ENCODE data around the gene CST9L. TPM values are rescaled to one million over a fixed set of nuclear protein-coding genes. Genes with fewer than 3 reads are reported as not detected.

The CST9L gene
- total RNA-seq, 1 donor from 2014 or later, result not detected

DNA sequence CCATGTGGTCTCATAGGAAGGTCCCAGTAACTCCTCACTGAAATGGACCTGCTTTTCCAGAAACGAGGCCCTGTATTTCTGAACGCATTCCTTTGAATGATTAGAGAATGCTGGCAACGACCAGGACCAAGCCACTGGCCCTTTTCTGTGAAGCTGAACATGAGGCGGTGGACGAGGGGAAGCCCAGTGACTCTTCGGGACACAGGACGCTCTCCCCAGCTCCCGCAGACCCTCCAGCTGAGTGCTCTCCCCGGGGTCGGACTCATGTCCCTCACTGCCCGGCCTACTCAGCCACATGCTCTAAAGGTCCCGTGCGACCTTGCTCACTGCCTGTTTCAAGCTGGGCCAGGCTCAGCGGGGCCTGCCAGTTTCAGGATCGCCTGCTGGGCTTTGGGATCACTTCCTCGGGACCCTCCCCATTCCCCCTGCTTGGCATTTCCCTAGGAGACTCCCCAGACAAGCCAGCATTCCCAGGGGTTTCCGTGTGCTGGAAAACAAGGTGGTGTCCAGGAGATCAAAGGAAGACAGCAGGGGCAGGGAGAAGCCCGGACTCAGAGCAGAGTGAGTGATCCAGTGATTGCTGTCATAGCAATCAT lies 40.1 kb upstream of the CST9L start:
- intact Hi-C loops (cut with DNase I), result no loop called here
- Histone ChIP-seq H3K36me3 (no peaks in the 10 kb centered on the region), H3K4me3 (no peak overlapping the region), H3K27ac (no peak overlapping the region), H3K9me3 (no peaks in the 10 kb centered on the region), H3K27me3 (ENCODE audit: low read depth) (no peaks in the 10 kb centered on the region), H3K4me1 (no peaks in the 10 kb centered on the region)
- ATAC-seq, result no peak
- DNase-seq, result no peak
- TF ChIP-seq, protein P1, sequence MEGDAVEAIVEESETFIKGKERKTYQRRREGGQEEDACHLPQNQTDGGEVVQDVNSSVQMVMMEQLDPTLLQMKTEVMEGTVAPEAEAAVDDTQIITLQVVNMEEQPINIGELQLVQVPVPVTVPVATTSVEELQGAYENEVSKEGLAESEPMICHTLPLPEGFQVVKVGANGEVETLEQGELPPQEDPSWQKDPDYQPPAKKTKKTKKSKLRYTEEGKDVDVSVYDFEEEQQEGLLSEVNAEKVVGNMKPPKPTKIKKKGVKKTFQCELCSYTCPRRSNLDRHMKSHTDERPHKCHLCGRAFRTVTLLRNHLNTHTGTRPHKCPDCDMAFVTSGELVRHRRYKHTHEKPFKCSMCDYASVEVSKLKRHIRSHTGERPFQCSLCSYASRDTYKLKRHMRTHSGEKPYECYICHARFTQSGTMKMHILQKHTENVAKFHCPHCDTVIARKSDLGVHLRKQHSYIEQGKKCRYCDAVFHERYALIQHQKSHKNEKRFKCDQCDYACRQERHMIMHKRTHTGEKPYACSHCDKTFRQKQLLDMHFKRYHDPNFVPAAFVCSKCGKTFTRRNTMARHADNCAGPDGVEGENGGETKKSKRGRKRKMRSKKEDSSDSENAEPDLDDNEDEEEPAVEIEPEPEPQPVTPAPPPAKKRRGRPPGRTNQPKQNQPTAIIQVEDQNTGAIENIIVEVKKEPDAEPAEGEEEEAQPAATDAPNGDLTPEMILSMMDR (IDR thresholded peaks at IDR 0.05), result no peak

DNA sequence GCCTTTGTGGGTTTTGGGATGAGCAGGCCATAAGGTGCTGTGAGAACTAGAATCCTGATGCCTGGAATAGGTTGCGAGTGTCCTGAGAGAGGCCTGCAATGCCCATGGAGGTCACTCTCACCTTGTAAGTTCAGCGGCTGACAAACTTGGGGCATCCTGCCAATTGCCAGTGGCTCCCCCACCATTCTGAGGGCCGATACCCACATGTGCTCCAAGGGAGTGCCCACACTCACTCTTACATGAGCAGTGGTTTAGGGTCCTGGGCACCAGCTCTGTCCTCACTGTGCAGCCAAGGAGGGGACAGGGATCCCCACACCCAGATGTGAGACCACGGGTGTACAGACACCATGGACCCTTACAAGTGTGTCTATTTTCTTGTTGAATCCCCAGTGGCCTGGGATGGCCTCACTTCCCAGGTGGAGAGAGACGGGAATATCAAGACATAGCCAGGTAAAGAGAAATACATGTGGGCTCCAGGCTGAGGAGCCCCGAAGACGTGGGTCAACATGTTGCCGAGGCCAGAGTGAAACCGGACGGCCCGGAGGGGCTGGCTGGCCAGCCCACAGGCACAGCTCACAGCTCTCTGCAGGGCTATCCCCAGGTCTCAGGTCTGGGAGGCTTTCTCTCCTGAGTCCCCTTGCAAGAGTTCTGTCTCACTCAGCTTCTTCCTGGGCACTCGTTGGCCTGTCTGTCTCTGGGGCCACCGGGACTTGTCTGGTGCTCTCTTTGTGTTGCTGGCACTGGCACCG lies 39.4 kb upstream of the CST9L start:
- no peak for DNase-seq
- Histone ChIP-seq H3K4me3 (no peak overlapping the region), H3K27ac (no peak overlapping the region), H3K36me3 (no peaks in the 10 kb centered on the region), H3K27me3 (ENCODE audit: low read depth) (no peaks in the 10 kb centered on the region), H3K9me3 (no peaks in the 10 kb centered on the region), H3K4me1 (no peaks in the 10 kb centered on the region)
- intact Hi-C loops (cut with DNase I), result no loop called here
- TF ChIP-seq, protein P1 (IDR thresholded peaks at IDR 0.05), result no peak
- ATAC-seq, result no peak

DNA sequence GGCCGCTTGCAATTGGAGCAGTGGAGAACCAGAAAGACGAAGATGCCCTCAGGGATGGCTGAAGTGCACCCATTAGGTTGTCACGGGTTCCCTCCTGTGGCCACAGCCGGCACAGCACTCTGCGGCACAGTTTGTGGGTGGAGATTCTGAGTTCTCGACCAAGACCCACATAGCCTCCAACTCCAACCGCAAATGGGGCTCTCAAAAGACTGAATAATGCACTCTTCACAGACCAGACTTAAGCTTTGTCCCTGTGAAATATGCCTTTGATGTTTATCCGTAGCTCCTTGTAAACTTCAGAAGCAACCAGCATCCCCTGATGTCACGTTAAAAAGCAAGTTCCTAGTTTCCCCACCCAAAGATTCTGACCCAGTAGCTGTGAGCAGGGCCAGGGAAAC lies 38.4 kb upstream of the CST9L start:
- ATAC-seq, result peak; percentile 88 to 94
- intact Hi-C loops (cut with DNase I), result no loop called here
- no peaks in the 10 kb centered on the region for H3K9me3 ChIP-seq

DNA sequence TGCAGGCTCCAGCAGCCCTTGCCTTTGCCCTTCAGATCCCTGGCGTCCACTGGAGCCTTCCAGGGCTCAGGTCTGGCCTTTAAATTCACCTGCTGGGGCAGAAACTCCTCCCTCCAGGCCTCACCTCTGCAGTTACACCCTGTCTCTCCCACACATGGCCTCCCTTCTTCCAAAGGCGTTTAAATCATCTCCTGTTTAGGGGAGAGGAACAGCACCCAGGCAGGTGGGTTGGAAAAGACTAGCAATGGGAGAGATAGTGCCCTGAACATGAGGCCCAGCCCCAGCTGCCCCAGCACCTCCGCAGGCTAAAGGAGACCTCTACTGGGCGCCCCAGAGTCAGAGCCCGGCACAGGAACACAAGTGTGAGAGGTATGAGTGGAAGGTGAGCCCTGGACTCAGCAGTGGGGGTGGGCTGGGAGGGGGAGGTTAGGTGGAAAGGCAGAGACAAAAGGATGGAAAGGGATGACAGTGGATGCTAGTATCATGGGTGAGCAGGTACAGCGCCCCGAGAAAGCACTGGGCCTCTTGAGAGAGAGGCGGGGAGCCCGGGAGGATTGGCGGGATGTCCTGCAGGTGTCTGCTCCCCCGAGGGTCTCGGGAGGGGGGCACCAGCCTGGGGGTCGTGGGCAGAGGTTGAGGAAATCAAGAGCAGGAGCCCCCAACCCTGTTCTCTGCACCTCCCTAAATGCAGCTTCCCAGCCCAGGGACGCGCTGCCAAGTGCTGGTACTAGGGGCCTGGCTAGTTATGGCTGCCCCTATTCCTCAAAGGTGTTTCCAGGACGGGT lies 37.8 kb upstream of the CST9L start, which contains the start of gene CST9:
TSS of gene CST9 (minus strand) at position 51 of the 785 bp plus-strand sequence. CDS start 53 bp downstream, outside the sequence.
- Histone ChIP-seq H3K4me3 (no peak within 1 kb of the TSS), H3K9me3 (no peaks in the 10 kb centered on the region), H3K27ac (no peak within 1 kb of the TSS), H3K36me3 (no peaks in the 10 kb centered on the region), H3K4me1 (no peaks in the 10 kb centered on the region), H3K27me3 (ENCODE audit: low read depth) (no peaks in the 10 kb centered on the region)
- intact Hi-C loops (cut with DNase I), result no loop called here
- DNase-seq, result no peak
- ATAC-seq, result no peak
- TF ChIP-seq, protein P1 (IDR thresholded peaks at IDR 0.05), result no peak

More for the DNA sequence above, 38.4 kb upstream of the CST9L start:
- H3K27ac ChIP-seq, result no peak overlapping the region
- no peaks in the 10 kb centered on the region for H3K36me3 ChIP-seq
- no peaks in the 10 kb centered on the region for H3K4me1 ChIP-seq
- no peak overlapping the region for H3K4me3 ChIP-seq
- TF ChIP-seq, protein P1 (IDR thresholded peaks at IDR 0.05), result peak; percentile 87
- peak; percentile 76 for DNase-seq
- no peaks in the 10 kb centered on the region for H3K27me3 ChIP-seq (ENCODE audit: low read depth)

DNA sequence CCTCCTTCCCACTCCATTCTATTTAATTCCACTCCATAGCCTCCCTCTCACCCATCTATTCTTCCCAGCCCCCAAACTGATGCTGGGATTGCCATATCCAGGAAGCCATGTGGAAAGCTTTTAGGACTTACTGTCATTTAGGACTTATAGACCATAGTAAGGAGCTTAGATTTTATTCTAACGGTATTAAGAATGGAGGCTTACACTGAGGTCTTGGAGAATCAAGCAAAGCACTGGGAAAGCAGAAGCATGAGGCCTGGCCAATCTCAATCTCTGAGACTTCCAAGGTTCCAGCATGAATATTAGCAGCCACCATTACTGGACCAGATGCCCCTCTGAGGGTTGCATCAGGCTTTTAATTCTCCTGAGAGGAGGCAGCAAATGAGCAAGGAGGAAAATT lies 36.0 kb upstream of the CST9L start:
- no peak overlapping the region for H3K27ac ChIP-seq
- no peaks in the 10 kb centered on the region for H3K27me3 ChIP-seq (ENCODE audit: low read depth)
- DNase-seq (no peak), ATAC-seq (no peak)
- no peaks in the 10 kb centered on the region for H3K9me3 ChIP-seq
- H3K4me3 ChIP-seq, result no peak overlapping the region
- H3K36me3 ChIP-seq, result no peaks in the 10 kb centered on the region
- H3K4me1 ChIP-seq, result no peaks in the 10 kb centered on the region
- TF ChIP-seq, protein P1 (IDR thresholded peaks at IDR 0.05), result no peak
- intact Hi-C loops (cut with DNase I), result no loop called here

Data from lower lobe of right lung (tissue), 2 donors.